Natural killer cell (primary cell): Measurements from ENCODE around the gene HAGHL. TPM values are rescaled to one million over a fixed set of nuclear protein-coding genes. Genes with fewer than 3 reads are reported as not detected.

ENCODE experiments used
- ATAC-seq, 3 donors: fragments of 150-1000 bp in 2 of 3; fragments of 200-7000 bp in 1 of 3; cut with Tn5 transposase; 1 replicate in 1 of 3; 2 replicates in 2 of 3; pipeline ENCODE4 v1.10.0; 2021; ENCODE audit warnings: mild to moderate bottlenecking in 2 of 3, moderate library complexity in 2 of 3
- DNase-seq, 2 donors: peaks; one replicate each; pipeline versions ENCODE4 v3.0.0 to v3.0.0-alpha.2; 2013 to 2021; ENCODE audit warnings: mixed read lengths in 1 of 2
- H3K27ac ChIP-seq: one replicate; pipeline ENCODE4 v1.5.1; 2013; ENCODE audit warnings: mild to moderate bottlenecking, low read length
- H3K27me3 ChIP-seq: one replicate; pipeline ENCODE4 v1.6.1; 2013; ENCODE audit warnings: low read length; ENCODE audit not compliant: control insufficient read depth, insufficient read depth
- H3K36me3 ChIP-seq: one replicate; pipeline ENCODE4 v1.6.1; 2013; ENCODE audit warnings: low read length; ENCODE audit not compliant: control insufficient read depth, insufficient read depth
- H3K4me1 ChIP-seq: one replicate; pipeline ENCODE4 v1.6.1; 2013; ENCODE audit warnings: low read length; ENCODE audit not compliant: control insufficient read depth, insufficient read depth
- H3K4me3 ChIP-seq: one replicate; pipeline ENCODE4 v1.5.1; 2013; ENCODE audit warnings: low read length
- H3K9me3 ChIP-seq: one replicate; pipeline ENCODE4 v1.6.1; 2013; ENCODE audit warnings: low read length; ENCODE audit not compliant: control insufficient read depth, insufficient read depth
- H3K27ac Mint-ChIP-seq, 2 donors: one replicate each; pipeline ENCODE4 v1.8.0; 2022; ENCODE audit warnings: mild to moderate bottlenecking in 2 of 2, mixed read lengths in 2 of 2, moderate library complexity in 1 of 2
- H3K27me3 Mint-ChIP-seq, 2 donors: one replicate each; pipeline ENCODE4 v1.8.0; 2022; ENCODE audit warnings: low read depth in 2 of 2, mixed read lengths in 2 of 2
- H3K36me3 Mint-ChIP-seq: one replicate; pipeline ENCODE4 v1.8.0; 2022; ENCODE audit warnings: mixed read lengths
- H3K4me1 Mint-ChIP-seq, 2 donors: one replicate each; pipeline ENCODE4 v1.8.0; 2022; ENCODE audit warnings: mixed read lengths in 2 of 2
- H3K4me3 Mint-ChIP-seq: one replicate; pipeline ENCODE4 v1.8.0; 2022; ENCODE audit warnings: mild to moderate bottlenecking, moderate library complexity, mixed read lengths
- H3K9me3 Mint-ChIP-seq, 2 donors: one replicate each; pipeline ENCODE4 v1.8.0; 2022; ENCODE audit warnings: mixed read lengths in 2 of 2
- CTCF ChIP-seq: fragments of 200-600 bp; IDR thresholded peaks from one replicate; pipeline ENCODE4 v1.8.0; 2022; ENCODE audit warnings: antibody characterized with exemption
- WGBS: methylation state at CpG from one replicate; pipeline ENCODE4 v1.1.7; 2013; ENCODE audit warnings: missing lambda C conversion rate; ENCODE audit not compliant: insufficient coverage; 5-methylcytosine and 5-hydroxymethylcytosine counted together
- intact Hi-C: fragments of 100-400 bp; cut with micrococcal nuclease; formaldehyde crosslinking; loops from one replicate; pipeline ENCODE4 v1.14.2; 2022
- total RNA-seq, 4 donors: library from RNA; stranded (reverse); fragments of 120-200 nt in 1 of 4; gene quantifications; one replicate each; pipeline versions ENCODE4 v1.2.3 to v1.2.4, GENCODE V29; 2013 to 2022

The HAGHL gene
- total RNA-seq, 3 donors from 2014 or later (not counting 1 experiment from before 2014, with no cell fraction given): 13.5 to 21.5 (median 15.7) TPM

GRCh38 chr16:778447-778846 lies 51.5 kb downstream of the HAGHL start:
- Mint-ChIP-seq H3K9me3 (no peaks in the 10 kb centered on the region), H3K27me3 (no peaks in the 10 kb centered on the region), H3K27ac (no peak overlapping the region), H3K36me3 (no peaks in the 10 kb centered on the region), H3K4me1 (no peaks in the 10 kb centered on the region), H3K4me3 (no peak overlapping the region)
- DNase-seq (no peak), ATAC-seq (no peak)
- Histone ChIP-seq H3K4me3 (no peak overlapping the region), H3K4me1 (no peaks in the 10 kb centered on the region), H3K36me3 (no peaks in the 10 kb centered on the region), H3K27me3 (no peaks in the 10 kb centered on the region), H3K27ac (no peak overlapping the region), H3K9me3 (no peaks in the 10 kb centered on the region)
- WGBS: 90% methylated on average over 11 of the region's 11 CpGs
- intact Hi-C loops: no loop called here
- TF ChIP-seq CTCF: no peak

- H3K27me3 ChIP-seq: no peaks in the 10 kb centered on the region
- intact Hi-C loops: no loop called here
These were observed 52.1 kb downstream of the HAGHL start for GRCh38 chr16:778909-779527.

More at GRCh38 chr16:778909-779527, 52.1 kb downstream of the HAGHL start:
- H3K27ac Mint-ChIP-seq: no peak overlapping the region
- no peak for DNase-seq
- H3K4me1 ChIP-seq: no peaks in the 10 kb centered on the region
- no peaks in the 10 kb centered on the region for H3K27me3 Mint-ChIP-seq
- no peaks in the 10 kb centered on the region for H3K9me3 Mint-ChIP-seq
- WGBS: 87% methylated on average over 6 of the region's 6 CpGs
- H3K36me3 Mint-ChIP-seq: no peaks in the 10 kb centered on the region
- no peak overlapping the region for H3K4me3 ChIP-seq
- no peaks in the 10 kb centered on the region for H3K9me3 ChIP-seq
- no peaks in the 10 kb centered on the region for H3K36me3 ChIP-seq
- no peak overlapping the region for H3K27ac ChIP-seq
- TF ChIP-seq CTCF: no peak
- H3K4me3 Mint-ChIP-seq: no peak overlapping the region
- H3K4me1 Mint-ChIP-seq: no peaks in the 10 kb centered on the region
- no peak for ATAC-seq

Other genes starting within 250 kb of the HAGHL start
- 100 to 1,000 TPM; 151 to 275 (median 186) TPM for gene CAPN15, start 199.4 kb upstream of the HAGHL start, total RNA-seq
- under 1 TPM in 1 of 3 donors, not detected in 2; 0.20 TPM for gene PRR35, start 166.7 kb upstream of the HAGHL start, total RNA-seq
- under 1 TPM; 0.28 to 0.75 (median 0.35) TPM for gene NHLRC4, start 160.1 kb upstream of the HAGHL start, total RNA-seq
- gene PIGQ, start 157.1 kb upstream of the HAGHL start, total RNA-seq: 10 to 100 TPM; 27.6 to 40.5 (median 37.0) TPM
- gene RAB40C, start 137.0 kb upstream of the HAGHL start, total RNA-seq: 10 to 100 TPM; 12.7 to 20.8 (median 20.0) TPM
- gene WFIKKN1, start 96.1 kb upstream of the HAGHL start, total RNA-seq: 1 to 10 TPM in 1 of 3 donors, under 1 TPM in 2; 0.60 to 1.7 (median 0.75) TPM
- 10 to 100 TPM; 33.7 to 36.3 (median 36.1) TPM for gene METTL26, start 90.8 kb upstream of the HAGHL start, total RNA-seq
- gene MCRIP2, start 85.3 kb upstream of the HAGHL start, total RNA-seq: 10 to 100 TPM; 11.3 to 17.4 (median 15.7) TPM
- gene WDR90, start 77.7 kb upstream of the HAGHL start, total RNA-seq: 10 to 100 TPM; 16.7 to 22.8 (median 20.2) TPM
- gene RHOT2, start 59.0 kb upstream of the HAGHL start, total RNA-seq: 100 to 1,000 TPM; 205 to 216 (median 211) TPM
- gene RHBDL1, start 51.4 kb upstream of the HAGHL start, total RNA-seq: 1 to 10 TPM; 2.9 to 4.2 (median 4.2) TPM
- gene STUB1, start 46.7 kb upstream of the HAGHL start, total RNA-seq: 10 to 100 TPM; 89.5 to 95.4 (median 93.5) TPM
- 10 to 100 TPM; 29.5 to 32.6 (median 31.5) TPM for gene JMJD8, start 42.8 kb upstream of the HAGHL start, total RNA-seq
- gene WDR24, start 36.7 kb upstream of the HAGHL start, total RNA-seq: 10 to 100 TPM in 2 of 3 donors, 1 to 10 TPM in 1; 8.8 to 14.1 (median 10.2) TPM
- under 1 TPM in 2 of 3 donors, not detected in 1; 0.48 to 0.79 TPM for gene FBXL16, start 21.3 kb upstream of the HAGHL start, total RNA-seq
- 10 to 100 TPM; 11.8 to 16.6 (median 14.3) TPM for gene METRN, start 12.0 kb upstream of the HAGHL start, total RNA-seq
- 10 to 100 TPM; 33.7 to 39.0 (median 37.7) TPM for gene ANTKMT, start 6.0 kb upstream of the HAGHL start, total RNA-seq
- gene CCDC78, start 663 bp upstream of the HAGHL start, total RNA-seq: 10 to 100 TPM in 1 of 3 donors, 1 to 10 TPM in 2; 6.2 to 10.0 (median 7.7) TPM
- gene CIAO3, start 13.9 kb downstream of the HAGHL start, total RNA-seq: 10 to 100 TPM; 36.9 to 39.8 (median 37.5) TPM
- not detected for gene MSLN, start 33.6 kb downstream of the HAGHL start, total RNA-seq
- gene RPUSD1, start 61.3 kb downstream of the HAGHL start, total RNA-seq: 10 to 100 TPM; 20.8 to 31.7 (median 29.6) TPM
- gene CHTF18, start 61.5 kb downstream of the HAGHL start, total RNA-seq: 10 to 100 TPM; 26.7 to 52.4 (median 40.5) TPM
- not detected for gene GNG13, start 73.6 kb downstream of the HAGHL start, total RNA-seq
- gene LMF1, start 243.9 kb downstream of the HAGHL start, total RNA-seq: 10 to 100 TPM; 28.2 to 42.2 (median 41.2) TPM